Activated CD4-positive, alpha-beta T cell treated with anti-CD3 and anti-CD28 coated beads, Interleukin-2, amount 10 ng/mL, durations not matched to agents 24 days and 14 days (primary cell): ENCODE data around the gene AMPD2. TPM values are rescaled to one million over a fixed set of nuclear protein-coding genes. Genes with fewer than 3 reads are reported as not detected.

Experiments used
- DNase-seq: peaks from one replicate; pipeline ENCODE4 v3.0.0; 2022
- H3K27ac Mint-ChIP-seq: one replicate; pipeline ENCODE4 v1.8.0; 2022; ENCODE audit warnings: mild to moderate bottlenecking, mixed read lengths
- H3K27me3 Mint-ChIP-seq: one replicate; pipeline ENCODE4 v1.8.0; 2022; ENCODE audit warnings: mixed read lengths
- H3K36me3 Mint-ChIP-seq: one replicate; pipeline ENCODE4 v1.8.0; 2022; ENCODE audit warnings: low read depth, mild to moderate bottlenecking, mixed read lengths
- H3K4me1 Mint-ChIP-seq: one replicate; pipeline ENCODE4 v1.8.0; 2021; ENCODE audit warnings: mixed read lengths
- H3K4me3 Mint-ChIP-seq: one replicate; pipeline ENCODE4 v1.8.0; 2022; ENCODE audit warnings: mild to moderate bottlenecking, moderate library complexity, mixed read lengths
- H3K9me3 Mint-ChIP-seq: one replicate; pipeline ENCODE4 v1.8.0; 2021; ENCODE audit warnings: mixed read lengths
- intact Hi-C: fragments of 100-400 bp; cut with micrococcal nuclease; formaldehyde crosslinking; loops from one replicate; pipeline ENCODE4 v1.15.1; 2023
- total RNA-seq: library from RNA; stranded (reverse); gene quantifications from 2 replicates; pipeline ENCODE4 v1.2.3, GENCODE V29; 2022

Gene AMPD2
- total RNA-seq, 1 donor from 2014 or later = 97.8 TPM

GRCh38 chr1:109603229-109603628, 16.4 kb upstream of the AMPD2 start:
- DNase-seq = no peak
- no peaks in the 10 kb centered on the region for H3K9me3 Mint-ChIP-seq
- peaks cover 7% of the 10 kb centered on the region for H3K4me1 Mint-ChIP-seq
- no peak overlapping the region for H3K4me3 Mint-ChIP-seq
- intact Hi-C loops = no loop called here
- H3K36me3 Mint-ChIP-seq = peaks cover 19% of the 10 kb centered on the region
- H3K27me3 Mint-ChIP-seq = no peaks in the 10 kb centered on the region
- H3K27ac Mint-ChIP-seq = no peak overlapping the region

- peaks cover 4% of the 10 kb centered on the region for H3K36me3 Mint-ChIP-seq
Observed at GRCh38 chr1:109605381-109605780, 14.3 kb upstream of the AMPD2 start.

GRCh38 chr1:109609881-109610280, 9.8 kb upstream of the AMPD2 start:
- no peaks in the 10 kb centered on the region for H3K9me3 Mint-ChIP-seq
- H3K27me3 Mint-ChIP-seq = peaks cover 2% of the 10 kb centered on the region
- no peak overlapping the region for H3K27ac Mint-ChIP-seq
- no peak for DNase-seq
- no peaks in the 10 kb centered on the region for H3K36me3 Mint-ChIP-seq
- H3K4me3 Mint-ChIP-seq = no peak overlapping the region
- no peaks in the 10 kb centered on the region for H3K4me1 Mint-ChIP-seq
- intact Hi-C loops = no loop called here

More at GRCh38 chr1:109605381-109605780, 14.3 kb upstream of the AMPD2 start:
- H3K27me3 Mint-ChIP-seq = no peaks in the 10 kb centered on the region
- H3K4me1 Mint-ChIP-seq = peaks cover 4% of the 10 kb centered on the region
- DNase-seq = no peak
- intact Hi-C loops = no loop called here
- H3K27ac Mint-ChIP-seq = no peak overlapping the region
- no peak overlapping the region for H3K4me3 Mint-ChIP-seq
- H3K9me3 Mint-ChIP-seq = no peaks in the 10 kb centered on the region

- no peak for DNase-seq
- intact Hi-C loops = no loop called here
- Mint-ChIP-seq H3K36me3 (no peaks in the 10 kb centered on the region), H3K27me3 (peaks cover 2% of the 10 kb centered on the region), H3K4me3 (no peak overlapping the region), H3K4me1 (peaks cover under 1% of the 10 kb centered on the region), H3K27ac (no peak overlapping the region), H3K9me3 (no peaks in the 10 kb centered on the region)
Observed at GRCh38 chr1:109610609-109611307, 8.9 kb upstream of the AMPD2 start.

GRCh38 chr1:109611308-109611990, 8.2 kb upstream of the AMPD2 start:
- no peak for DNase-seq
- Mint-ChIP-seq H3K4me1 (peaks cover 7% of the 10 kb centered on the region), H3K36me3 (no peaks in the 10 kb centered on the region), H3K9me3 (no peaks in the 10 kb centered on the region), H3K4me3 (no peak overlapping the region), H3K27ac (no peak overlapping the region), H3K27me3 (peaks cover 2% of the 10 kb centered on the region)
- intact Hi-C loops = no loop called here

GRCh38 chr1:109613361-109614147, 6.1 kb upstream of the AMPD2 start:
- intact Hi-C loops = no loop called here
- Mint-ChIP-seq H3K9me3 (no peaks in the 10 kb centered on the region), H3K36me3 (no peaks in the 10 kb centered on the region), H3K4me1 (peaks cover 21% of the 10 kb centered on the region), H3K27ac (no peak overlapping the region), H3K27me3 (peaks cover 2% of the 10 kb centered on the region), H3K4me3 (no peak overlapping the region)
- no peak for DNase-seq

- Mint-ChIP-seq H3K27me3 (peaks cover 2% of the 10 kb centered on the region), H3K9me3 (no peaks in the 10 kb centered on the region), H3K4me1 (peaks cover 31% of the 10 kb centered on the region), H3K27ac (peak overlapping the region; percentile 17), H3K36me3 (peaks cover 2% of the 10 kb centered on the region), H3K4me3 (no peak overlapping the region)
- peak; percentile 66 for DNase-seq
- intact Hi-C loops = loop anchor here (5.0 kb wide), 1 partner anchor 189 kb away; the partner anchor contains the start of gene PSMA5
Observed at GRCh38 chr1:109615879-109616278, 3.8 kb upstream of the AMPD2 start.

GRCh38 chr1:109616391-109616790, 3.2 kb upstream of the AMPD2 start:
- intact Hi-C loops = loop anchor here (5.0 kb wide), 1 partner anchor 189 kb away; the partner anchor contains the start of gene PSMA5
- H3K27ac Mint-ChIP-seq = peak overlapping the region; percentile 34

GRCh38 chr1:109617291-109617801, 2.3 kb upstream of the AMPD2 start:
- Mint-ChIP-seq H3K27me3 (peaks cover 2% of the 10 kb centered on the region), H3K4me1 (peaks cover 39% of the 10 kb centered on the region), H3K4me3 (no peak overlapping the region), H3K27ac (peak overlapping the region; percentile 17), H3K9me3 (no peaks in the 10 kb centered on the region), H3K36me3 (peaks cover 5% of the 10 kb centered on the region)
- DNase-seq = peak; percentile 62
- intact Hi-C loops = loop anchor here (5.0 kb wide), 1 partner anchor 190 kb away; the partner anchor contains the start of gene PSMA5

More at GRCh38 chr1:109616391-109616790, 3.2 kb upstream of the AMPD2 start:
- H3K4me1 Mint-ChIP-seq = peaks cover 31% of the 10 kb centered on the region
- H3K9me3 Mint-ChIP-seq = no peaks in the 10 kb centered on the region
- DNase-seq = no peak
- peaks cover 2% of the 10 kb centered on the region for H3K27me3 Mint-ChIP-seq
- no peak overlapping the region for H3K4me3 Mint-ChIP-seq
- peaks cover 2% of the 10 kb centered on the region for H3K36me3 Mint-ChIP-seq

- peak overlapping the region; percentile 96 for H3K4me3 Mint-ChIP-seq
- peak overlapping the region; percentile 95 for H3K27ac Mint-ChIP-seq
- H3K27me3 Mint-ChIP-seq = peaks cover under 1% of the 10 kb centered on the region
- H3K36me3 Mint-ChIP-seq = peaks cover 5% of the 10 kb centered on the region
- intact Hi-C loops = loop anchor here (5.0 kb wide), 1 partner anchor 192 kb away; the partner anchor contains the start of gene PSMA5
- DNase-seq = peak; percentile 61
- peaks cover 54% of the 10 kb centered on the region for H3K4me1 Mint-ChIP-seq
- H3K9me3 Mint-ChIP-seq = no peaks in the 10 kb centered on the region
Observed at GRCh38 chr1:109618661-109619575, 719 bp upstream of the AMPD2 start.

- no peak for DNase-seq
- Mint-ChIP-seq H3K27ac (peak overlapping the region; percentile 95), H3K4me3 (peak overlapping the region; percentile 96), H3K9me3 (no peaks in the 10 kb centered on the region), H3K27me3 (no peaks in the 10 kb centered on the region), H3K4me1 (peaks cover 62% of the 10 kb centered on the region), H3K36me3 (peaks cover 5% of the 10 kb centered on the region)
- intact Hi-C loops = loop anchor here (5.0 kb wide), 4 partner anchors 47 to 338 kb away; partner anchors contain the start of genes CYB561D1, GSTM1, GSTM2 and PSRC1
Observed at GRCh38 chr1:109620401-109620791, 759 bp downstream of the AMPD2 start.

- intact Hi-C loops = loop anchor here (1.0 to 5.0 kb wide), 5 partner anchors 46 to 339 kb away; partner anchors contain the start of genes CYB561D1, GSTM1, GSTM2 and PSRC1
- no peaks in the 10 kb centered on the region for H3K9me3 Mint-ChIP-seq
- H3K4me1 Mint-ChIP-seq = peaks cover 64% of the 10 kb centered on the region
- H3K4me3 Mint-ChIP-seq = peak overlapping the region; percentile 96
- H3K36me3 Mint-ChIP-seq = peaks cover 8% of the 10 kb centered on the region
- H3K27me3 Mint-ChIP-seq = no peaks in the 10 kb centered on the region
- peak; percentile 99 for DNase-seq
- H3K27ac Mint-ChIP-seq = peak overlapping the region; percentile 95
Observed at GRCh38 chr1:109620841-109621286, 1.2 kb downstream of the AMPD2 start.
